GM21526 (cell line): ENCODE results near the gene PLAC1.

Experiments used
- ATAC-seq: cut with Tn5 transposase; IDR thresholded peaks from one replicate; pipeline ENCODE4 v1.9.1; 2021; ENCODE audit warnings: moderate library complexity; ENCODE audit not compliant: unreplicated experiment, low FRiP score

Gene PLAC1

DNA sequence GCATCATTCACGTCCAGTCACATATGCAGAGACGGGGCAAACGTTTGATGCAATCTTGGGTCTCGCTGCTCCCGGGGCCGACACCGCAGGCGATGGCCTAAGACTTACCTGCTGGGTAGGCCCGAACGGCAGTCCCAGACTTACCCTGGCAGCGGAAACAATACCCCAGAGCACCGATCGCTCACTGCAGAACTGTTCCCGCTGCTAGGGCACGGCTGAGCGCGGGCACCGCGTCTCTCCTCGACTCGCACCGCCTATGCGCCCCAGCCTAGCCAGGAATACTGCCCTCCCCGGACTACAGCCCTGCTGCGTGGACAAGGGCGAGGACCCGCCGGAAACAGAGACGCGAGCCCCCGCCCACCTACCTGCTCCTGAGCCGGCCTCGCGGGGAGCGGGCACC lies 112.1 kb downstream of the PLAC1 start:
- no peak for ATAC-seq

DNA sequence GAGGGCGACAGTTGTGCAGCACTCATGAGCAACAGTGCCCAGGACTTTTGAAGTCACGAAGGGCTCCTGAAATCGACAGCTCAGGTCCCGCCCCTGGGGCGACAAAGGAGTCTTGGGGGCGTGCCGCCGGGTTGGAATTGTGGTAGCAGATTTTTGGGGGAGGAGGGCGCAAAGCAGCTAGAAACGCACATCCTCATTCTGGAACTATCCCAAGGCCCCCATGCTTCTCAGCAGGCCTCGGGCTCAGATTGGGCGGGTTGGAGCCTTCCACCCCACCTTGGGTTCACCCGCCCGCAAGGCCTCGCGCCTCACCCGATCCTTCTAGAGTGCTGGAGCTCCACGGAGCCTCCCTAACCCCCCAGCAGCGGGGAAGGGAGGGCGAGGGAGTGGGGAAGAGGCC lies 112.8 kb downstream of the PLAC1 start:
- no peak for ATAC-seq

DNA sequence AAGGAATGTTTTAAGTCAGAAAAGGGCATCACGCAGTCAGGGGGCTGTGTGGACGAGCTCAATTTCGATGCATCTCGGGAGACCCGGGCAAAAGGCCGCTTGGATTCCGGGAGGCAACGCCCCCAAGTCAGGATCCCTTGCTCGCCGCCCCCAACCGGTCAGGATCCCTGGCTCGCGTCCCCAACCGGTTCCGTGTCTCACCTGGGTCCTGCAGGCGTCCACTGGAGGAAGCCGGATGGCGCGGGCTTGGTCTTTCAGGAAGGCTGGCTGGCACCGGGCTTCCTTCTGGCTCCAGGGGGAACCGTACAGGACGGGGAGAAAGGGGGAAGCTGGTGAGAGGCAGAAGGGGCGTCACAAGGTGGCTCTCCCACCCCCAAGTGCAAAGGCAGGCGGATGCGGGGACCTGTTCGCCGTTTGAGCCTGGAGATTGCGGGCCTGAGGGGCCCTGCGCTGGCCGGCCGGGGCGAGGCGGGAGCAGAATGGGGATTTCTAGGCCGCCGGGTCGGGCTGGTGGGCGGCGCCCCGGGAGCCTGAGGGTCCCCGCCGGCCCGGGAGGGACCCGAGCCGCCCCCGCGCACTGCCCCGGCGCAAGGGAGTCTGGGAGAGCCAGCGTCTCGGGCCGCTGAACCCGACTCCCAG lies 113.6 kb downstream of the PLAC1 start:
- no peak for ATAC-seq

DNA sequence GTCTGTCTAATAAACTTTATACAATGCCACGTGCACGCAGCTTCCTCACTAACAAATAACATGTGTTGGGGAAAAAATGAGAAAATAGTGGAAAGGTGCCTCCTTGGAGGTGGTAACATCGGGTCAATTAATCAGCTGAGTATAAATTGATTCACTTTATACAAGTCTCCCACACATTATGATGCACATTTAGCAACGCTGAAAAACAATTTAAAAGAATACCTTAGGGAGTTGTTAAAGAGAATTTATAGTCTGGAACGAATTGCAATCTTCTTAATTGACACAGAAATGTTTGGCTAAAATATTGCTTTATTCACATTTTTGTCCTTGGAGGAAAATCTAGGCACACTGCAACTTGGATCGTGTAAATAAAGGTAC lies 114.1 kb downstream of the PLAC1 start:
- ATAC-seq = no peak

DNA sequence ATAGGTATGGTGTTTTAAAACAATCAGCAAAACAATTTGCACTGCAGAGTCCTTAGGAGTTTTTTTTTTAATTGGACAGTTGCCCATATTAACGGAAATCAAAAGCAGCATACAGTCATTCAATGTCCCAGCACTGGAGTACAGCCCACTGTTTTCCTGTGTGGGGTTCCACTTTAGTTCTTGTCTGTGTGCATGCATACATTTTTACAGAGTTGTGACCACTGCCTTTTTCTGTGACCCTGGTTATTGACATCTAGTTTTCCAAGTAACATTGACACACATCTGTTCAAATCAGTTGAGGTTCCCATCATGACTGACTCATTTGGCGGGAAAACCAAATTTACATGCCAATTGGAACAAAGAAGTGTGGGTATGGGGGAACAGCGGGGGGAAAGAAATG lies 115.0 kb downstream of the PLAC1 start:
- no peak for ATAC-seq

DNA sequence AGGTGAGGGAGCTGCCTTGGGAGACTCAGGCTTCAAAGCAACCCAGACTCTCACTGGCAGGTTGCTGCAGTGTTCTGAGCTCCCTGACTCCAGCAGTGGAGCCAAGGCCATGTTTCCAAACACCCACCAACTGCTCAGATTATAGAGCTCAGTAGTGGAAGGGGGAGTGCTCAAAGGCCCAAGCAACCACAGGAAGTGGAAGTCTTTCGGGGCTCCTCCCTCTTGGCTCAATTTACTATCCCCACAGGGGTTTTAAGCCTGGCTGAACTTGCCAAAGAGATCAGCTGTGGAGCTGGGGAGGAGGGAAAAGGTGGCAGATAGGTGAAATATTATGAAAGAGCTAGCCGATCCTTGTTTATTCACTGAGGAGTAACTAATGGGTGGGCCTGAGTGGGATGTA lies 115.8 kb downstream of the PLAC1 start:
- no peak for ATAC-seq

DNA sequence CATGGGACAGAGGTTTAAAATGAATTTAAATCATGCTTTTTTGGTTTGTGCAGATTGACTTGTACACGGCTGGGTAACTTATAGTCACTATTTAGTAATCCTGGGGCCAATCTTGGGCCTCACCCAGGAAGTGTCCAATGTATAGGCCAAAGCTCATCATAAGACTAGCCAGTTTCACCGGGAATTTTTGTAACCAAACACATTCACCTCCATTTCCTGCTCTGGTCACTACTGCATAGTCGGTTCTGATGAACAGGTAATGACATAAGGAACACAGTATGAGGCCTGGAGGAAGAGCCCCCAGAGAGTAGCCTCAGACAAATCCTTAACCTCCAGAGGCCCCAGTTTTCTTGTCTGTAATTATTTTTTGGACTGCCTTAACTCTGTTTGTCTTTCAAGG lies 116.4 kb downstream of the PLAC1 start:
- ATAC-seq = no peak

DNA sequence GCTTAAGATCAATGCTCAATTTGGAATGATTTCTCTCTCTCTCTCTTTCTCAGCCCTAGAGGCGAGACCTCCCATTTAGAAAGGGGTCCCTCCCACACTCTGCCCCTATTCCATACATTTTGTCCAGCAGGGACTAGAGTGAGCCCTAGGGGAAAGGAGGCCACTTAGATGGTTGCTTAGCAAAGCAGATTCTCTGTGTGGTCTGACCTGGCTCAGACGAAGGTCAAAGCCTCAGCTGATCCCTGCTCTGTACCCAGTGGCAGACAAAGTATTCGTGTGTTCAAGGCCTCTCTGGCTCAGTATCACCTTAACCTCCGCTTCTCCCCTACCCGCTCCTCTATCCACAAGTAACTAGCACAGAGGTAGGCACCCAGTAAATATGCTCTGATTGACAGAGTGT lies 120.0 kb downstream of the PLAC1 start:
- ATAC-seq = no peak

DNA sequence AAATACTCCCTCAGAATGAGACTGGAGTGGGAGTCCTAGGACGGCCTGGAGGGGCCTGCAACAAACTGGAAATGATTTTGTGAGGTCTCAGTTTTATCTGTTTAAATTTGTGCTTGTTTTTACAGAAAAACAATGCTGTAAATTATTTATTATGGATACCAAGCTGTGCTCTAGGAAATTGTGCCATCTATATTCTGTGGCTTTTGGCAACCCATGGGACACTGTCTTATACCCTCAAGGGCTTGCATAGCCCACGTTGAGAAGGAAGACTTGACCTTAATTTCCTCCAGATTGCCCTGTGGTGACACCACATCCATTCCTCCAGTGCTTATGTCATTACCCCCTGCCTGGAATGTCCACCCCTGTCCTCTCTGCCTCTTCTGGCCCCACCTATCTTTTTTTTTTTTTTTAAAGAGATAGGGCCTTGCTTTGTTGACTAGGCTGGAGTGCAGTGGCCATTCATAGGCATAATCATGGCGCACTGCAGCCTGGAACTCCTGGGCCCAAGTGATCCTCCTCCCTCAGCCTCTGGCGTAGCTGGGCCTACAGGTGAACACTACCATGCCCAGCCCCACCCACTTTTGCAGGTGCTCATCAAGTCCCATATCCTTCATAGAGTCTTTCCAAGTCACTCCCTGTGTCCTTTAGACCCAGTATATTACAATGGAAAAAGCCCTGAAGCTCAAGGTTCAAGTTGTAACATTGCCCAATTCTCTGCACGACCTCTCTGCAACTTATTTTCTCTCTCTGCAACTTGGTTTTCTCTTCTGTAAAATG lies 120.9 kb downstream of the PLAC1 start:
- no peak for ATAC-seq

DNA sequence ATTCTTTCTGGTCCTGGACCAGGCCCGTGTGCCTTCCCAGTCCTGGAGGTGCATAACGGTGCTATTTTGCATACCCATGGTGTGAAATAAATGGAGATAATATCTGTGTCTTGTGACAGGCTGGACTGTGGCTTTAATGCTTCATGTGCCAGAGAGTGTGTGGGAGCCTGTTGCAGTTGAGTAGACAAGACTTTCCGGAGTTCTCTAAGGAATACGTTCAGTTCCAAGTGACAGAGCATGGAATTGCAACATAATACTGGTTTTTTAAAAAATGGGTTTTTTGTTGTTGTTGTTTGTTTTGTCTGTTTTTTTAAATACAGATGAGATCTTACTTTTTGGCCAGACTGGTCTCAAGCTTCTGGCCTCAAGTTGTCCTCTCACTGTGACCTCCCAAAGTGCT lies 124.3 kb downstream of the PLAC1 start:
- ATAC-seq = no peak

DNA sequence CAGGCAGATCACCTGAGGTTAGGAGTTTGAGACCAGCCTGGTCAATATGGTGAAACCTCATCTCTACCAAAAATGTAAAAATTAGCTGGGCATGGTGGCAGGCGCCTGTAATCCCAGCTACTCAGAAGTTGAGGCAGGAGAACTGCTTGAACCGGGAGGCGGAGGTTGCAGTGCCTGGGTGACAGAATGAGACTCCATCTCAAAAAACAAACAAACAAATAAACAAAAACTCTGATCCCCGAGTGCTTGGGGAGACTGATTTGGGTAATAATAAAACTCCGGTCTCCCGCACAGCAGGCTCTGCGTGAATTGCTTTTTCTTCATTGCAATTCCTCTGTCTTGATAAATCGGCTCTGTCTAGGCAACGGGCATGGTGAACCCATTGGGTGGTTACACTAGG lies 124.9 kb downstream of the PLAC1 start:
- ATAC-seq = no peak

DNA sequence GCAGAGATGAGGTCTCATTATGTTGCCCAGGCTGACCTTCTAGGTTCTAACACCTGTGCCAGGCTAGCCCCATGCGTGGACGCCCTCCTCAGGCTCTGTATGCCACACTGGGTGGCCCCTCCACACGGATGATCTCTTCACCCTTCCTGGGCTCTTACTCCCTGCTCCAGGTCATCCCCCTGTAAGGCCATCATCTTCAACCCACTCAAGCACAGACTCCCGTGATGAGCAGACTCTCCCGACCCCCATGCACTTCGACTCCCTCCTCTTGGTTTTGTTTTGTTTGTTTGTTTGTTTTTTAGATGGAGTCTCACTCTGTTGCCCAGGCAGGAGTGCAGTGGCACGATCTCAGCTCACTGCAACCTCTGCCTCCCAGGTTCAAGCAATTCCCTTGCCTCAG lies 127.4 kb downstream of the PLAC1 start:
- no peak for ATAC-seq

DNA sequence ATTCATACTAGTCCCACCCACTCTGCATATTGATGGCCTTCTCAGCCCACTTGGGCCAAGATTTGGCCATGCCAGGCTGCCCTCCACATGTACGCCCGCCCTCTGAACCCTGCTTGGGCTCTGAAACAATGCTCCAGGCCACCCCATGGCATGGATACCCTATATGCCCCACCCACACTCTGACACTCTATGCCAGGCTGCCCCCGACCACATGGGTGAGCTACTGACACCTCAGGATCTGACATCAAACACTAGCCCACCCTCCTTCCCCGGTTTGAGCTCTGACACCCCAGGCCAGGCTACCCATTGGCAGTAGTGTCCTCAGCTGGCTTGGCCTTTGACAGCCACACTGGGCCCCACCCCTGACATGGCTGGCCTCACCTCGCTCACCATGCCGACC lies 128.8 kb downstream of the PLAC1 start:
- no peak for ATAC-seq

DNA sequence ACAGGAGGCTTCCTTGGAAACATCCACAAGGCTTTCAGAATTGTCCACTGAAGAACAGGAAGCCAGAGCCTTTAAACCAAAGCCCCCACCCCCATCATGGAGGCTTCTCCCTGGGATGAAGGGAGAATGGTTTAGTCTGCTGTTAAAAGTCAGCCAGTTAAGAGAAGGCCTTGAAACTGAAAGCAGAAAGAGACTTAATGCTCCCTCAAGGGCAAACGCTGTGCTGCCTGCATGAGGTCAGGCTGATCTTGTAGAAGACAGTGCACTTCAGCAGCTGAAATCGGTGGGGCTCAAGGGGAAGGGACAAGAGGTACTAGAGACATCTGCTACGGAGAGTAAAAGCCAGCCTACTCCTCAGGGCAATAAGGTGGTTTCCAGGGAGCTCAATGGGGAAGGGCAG lies 129.3 kb downstream of the PLAC1 start:
- no peak for ATAC-seq

DNA sequence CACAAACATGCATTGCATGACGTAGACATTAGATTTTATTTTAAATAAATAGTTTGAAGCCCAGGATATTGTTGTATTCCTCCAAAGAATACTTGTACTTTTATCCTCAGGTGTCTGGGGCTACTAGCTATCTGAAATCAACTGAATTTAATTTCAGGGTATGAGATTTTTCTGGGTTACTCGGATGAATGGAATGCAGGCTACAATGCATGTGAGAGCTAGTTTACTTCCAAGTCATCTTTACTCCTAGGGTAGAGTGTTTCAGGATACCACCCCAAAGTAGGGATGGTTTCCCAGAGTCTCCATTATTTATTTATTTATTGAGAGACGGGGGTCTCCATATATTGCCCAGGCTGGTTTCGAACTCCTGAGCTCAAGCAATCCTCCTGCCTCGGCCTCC lies 131.9 kb downstream of the PLAC1 start:
- ATAC-seq = no peak

DNA sequence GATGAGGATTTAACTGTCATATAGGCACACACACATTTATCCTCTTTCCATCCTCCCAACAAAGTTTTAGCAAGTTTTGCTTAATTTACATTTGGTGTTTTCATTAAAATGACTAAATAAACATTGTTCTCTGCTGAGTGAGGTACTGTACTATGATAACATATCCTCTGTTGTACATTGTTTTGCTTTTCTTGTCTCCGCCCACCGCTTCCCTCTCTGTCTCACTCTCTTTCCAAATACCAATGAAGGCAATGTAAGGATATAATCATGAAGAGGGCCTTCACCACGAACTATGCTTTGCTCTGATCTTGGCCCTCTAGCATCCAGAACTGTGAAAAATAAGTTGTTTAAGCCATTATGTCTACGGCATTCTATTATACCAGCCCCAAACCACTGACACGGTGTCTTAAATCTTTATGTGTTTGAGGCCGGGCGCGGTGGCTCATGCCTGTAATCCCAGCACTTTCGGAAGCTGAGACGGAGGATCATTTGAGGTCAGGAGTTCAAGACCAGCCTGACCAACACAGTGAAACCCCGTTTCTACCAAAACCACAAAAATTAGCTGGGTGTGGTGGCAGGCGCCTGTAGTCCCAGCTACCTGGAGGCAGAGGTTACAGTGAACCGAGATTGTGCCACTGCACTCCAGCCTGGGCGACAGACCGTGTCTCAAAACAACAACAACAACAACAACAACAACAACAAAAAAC lies 133.0 kb downstream of the PLAC1 start:
- ATAC-seq = no peak

DNA sequence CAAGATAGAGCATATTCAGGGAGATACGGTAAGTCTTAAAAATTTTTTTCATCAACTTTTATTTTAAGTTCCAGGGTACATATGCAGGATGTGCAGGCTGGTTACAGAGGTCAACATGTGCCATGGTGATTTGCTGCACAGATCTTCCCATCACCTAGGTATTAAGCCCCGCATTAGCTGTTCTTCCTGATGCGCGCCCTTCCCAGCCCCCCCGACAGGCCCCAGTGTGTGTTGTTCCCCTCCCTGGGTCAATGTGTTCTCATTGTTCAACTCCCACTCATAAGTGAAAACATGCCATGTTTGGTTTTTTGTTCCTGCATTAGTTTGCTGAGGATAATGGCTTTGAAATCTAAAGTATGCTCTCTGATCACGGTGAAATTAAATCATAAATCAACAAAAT lies 134.1 kb downstream of the PLAC1 start:
- no peak for ATAC-seq

DNA sequence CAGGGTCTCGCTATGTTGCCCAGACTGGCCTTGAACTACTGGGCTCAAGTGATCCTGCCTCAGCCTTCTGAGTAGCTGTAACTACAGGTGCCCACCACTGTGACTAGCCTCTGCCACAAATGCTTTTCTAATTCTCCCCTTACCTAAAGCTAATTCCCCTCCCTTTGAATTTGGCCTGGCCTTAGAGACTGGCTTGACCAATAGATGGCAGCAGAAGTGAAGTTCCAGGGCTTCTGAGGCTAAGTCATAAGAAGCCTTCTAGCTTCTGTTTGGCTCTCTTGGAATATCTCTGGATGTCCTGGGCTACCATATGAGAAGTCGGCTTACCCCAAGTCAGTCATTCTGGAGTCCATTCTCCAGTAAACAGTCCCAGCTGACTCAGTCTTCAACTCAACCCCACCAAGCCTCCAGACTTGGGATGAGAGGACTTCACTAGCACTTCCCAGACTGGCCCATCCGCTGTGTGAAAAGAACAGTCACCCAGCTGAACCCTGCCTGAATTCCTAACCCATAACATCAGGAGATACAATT lies 137.3 kb downstream of the PLAC1 start:
- peak; percentile 68 for ATAC-seq
